SK-N-SH (cell line): ENCODE measurements around the gene PEX3. TPM values are rescaled to one million over a fixed set of nuclear protein-coding genes. Genes with fewer than 3 reads are reported as not detected.
A peak's percentile ranks its signal among the peaks of the same experiment; 100 is the strongest.
"Not testable (repeated sequence)": the region's sequence is repeated elsewhere in the genome, so short reads cannot be mapped to it uniquely, and the experiment has no call there.

Experiments
- CTCF ChIA-PET: fragments of 300-600, 350-600 bp; formaldehyde crosslinking; extraction: SDS; loops from one replicate; lab custom pipeline; 2021; lab: Yijun Ruan, JAX
- POLR2A ChIA-PET: fragments of 350-600 bp; sonication (Branson Sonifier 250); formaldehyde crosslinking; extraction: SDS; loops from one replicate; lab custom pipeline; 2020; ENCODE audit warnings: antibody characterized with exemption, inconsistent platforms; lab: Yijun Ruan, JAX
- DNase-seq: peaks from one replicate; pipeline ENCODE4 v3.0.0; 2012
- H2AFZ ChIP-seq: fragments of 200-600 bp; sonication (generic); 2 replicates; pipeline ENCODE4 v1.8.1; 2016; ENCODE audit warnings: antibody characterized with exemption, mild to moderate bottlenecking, low read depth
- H3F3A ChIP-seq: fragments of 200-600 bp; sonication (generic); replicated peaks from 2 replicates; pipeline ENCODE3; 2016; ENCODE audit warnings: antibody characterized with exemption, mild to moderate bottlenecking; ENCODE audit not compliant: insufficient read depth
- H3K27ac ChIP-seq, 2 experiments: fragments of 200-500 bp in 1 of 2; fragments of 200-600 bp in 1 of 2; sonication (Bioruptor generic) in 1 of 2; sonication (generic), shearing (Covaris generic) in 1 of 2; 2 replicates each; pipeline versions ENCODE4 v1.5.1 to v1.6.1; 2014 to 2016; ENCODE audit warnings: low read depth in 2 of 2, inconsistent platforms in 1 of 2, low read length in 1 of 2, mild to moderate bottlenecking in 1 of 2, mixed read lengths in 1 of 2
- H3K27me3 ChIP-seq: fragments of 200-600 bp; sonication (generic), shearing (Covaris generic); 2 replicates; pipeline ENCODE4 v1.6.1; 2016; ENCODE audit warnings: mixed run types; ENCODE audit not compliant: insufficient read depth
- H3K36me3 ChIP-seq, 2 experiments: fragments of 200-500 bp in 1 of 2; fragments of 200-600 bp in 1 of 2; sonication (Bioruptor generic) in 1 of 2; sonication (generic) in 1 of 2; replicated peaks in 1 of 2; 2 replicates each; pipeline versions ENCODE3 to v1.5.1; 2014 to 2016; ENCODE audit warnings: low read length in 1 of 2, mild to moderate bottlenecking in 1 of 2; ENCODE audit not compliant: insufficient read depth in 2 of 2, control insufficient read depth in 1 of 2
- H3K4me1 ChIP-seq, 2 experiments: fragments of 200-500 bp in 1 of 2; fragments of 200-600 bp in 1 of 2; sonication (Bioruptor generic) in 1 of 2; sonication (generic), shearing (Covaris generic) in 1 of 2; 2 replicates each; pipeline versions ENCODE4 v1.5.1 to v1.6.1; 2014 to 2016; ENCODE audit warnings: low read depth in 1 of 2, low read length in 1 of 2, mixed run types in 1 of 2; ENCODE audit not compliant: insufficient read depth in 2 of 2, control insufficient read depth in 1 of 2
- H3K4me2 ChIP-seq: fragments of 200-600 bp; sonication (generic), shearing (Covaris generic); 2 replicates; pipeline ENCODE4 v1.6.1; 2017; ENCODE audit warnings: mixed run types
- H3K4me3 ChIP-seq, 2 experiments: fragments of 200-500 bp in 1 of 2; fragments of 200-600 bp in 1 of 2; sonication (Bioruptor generic) in 1 of 2; sonication (generic), shearing (Covaris generic) in 1 of 2; 2 replicates each; pipeline versions ENCODE4 v1.5.1 to v1.8.1; 2014 to 2016; ENCODE audit warnings: low read depth in 2 of 2, inconsistent platforms in 1 of 2, low read length in 1 of 2, mild to moderate bottlenecking in 1 of 2, mixed read lengths in 1 of 2, moderate library complexity in 1 of 2
- H3K79me2 ChIP-seq: fragments of 200-600 bp; sonication (generic); 2 replicates; pipeline ENCODE4 v1.8.1; 2017; ENCODE audit warnings: mild to moderate bottlenecking; ENCODE audit not compliant: insufficient read depth
- H3K9ac ChIP-seq: fragments of 200-600 bp; sonication (generic); 2 replicates; pipeline ENCODE4 v1.6.1; 2017; ENCODE audit warnings: mixed run types
- H3K9me2 ChIP-seq: fragments of 200-600 bp; sonication (generic); 2 replicates; pipeline ENCODE4 v1.6.1; 2017; ENCODE audit warnings: mixed run types
- H3K9me3 ChIP-seq: fragments of 200-600 bp; sonication (generic); 2 replicates; pipeline ENCODE4 v1.6.1; 2017; ENCODE audit warnings: mixed run types, mild to moderate bottlenecking, moderate library complexity
- H4K20me1 ChIP-seq: fragments of 200-600 bp; sonication (generic); 2 replicates; pipeline ENCODE4 v1.6.1; 2017; ENCODE audit warnings: mild to moderate bottlenecking, mixed run types; ENCODE audit not compliant: insufficient read depth
- CTCF ChIP-seq: fragments of 200-600 bp; sonication (generic); IDR thresholded peaks from 2 replicates; pipeline ENCODE4 v1.6.1; 2017; ENCODE audit warnings: antibody characterized with exemption, mild to moderate bottlenecking, moderate library complexity
- FOXJ3 ChIP-seq: sonication (generic); formaldehyde crosslinking; IDR thresholded peaks from 2 replicates; pipeline ENCODE4 v1.5.1; 2020; ENCODE audit warnings: mild to moderate bottlenecking, missing genetic modification reagents
- FOXM1 ChIP-seq: IDR thresholded peaks from 2 replicates; pipeline ENCODE4 v1.4.0; 2012; ENCODE audit warnings: low read depth, mild to moderate bottlenecking
- NFIC ChIP-seq: IDR thresholded peaks from 2 replicates; pipeline ENCODE4 v1.4.0; 2012; ENCODE audit warnings: borderline replicate concordance
- PBX3 ChIP-seq: IDR thresholded peaks from 2 replicates; pipeline ENCODE4; 2012
- RXRA ChIP-seq: IDR thresholded peaks from 2 replicates; pipeline ENCODE4 v1.4.0; 2012; ENCODE audit warnings: low read depth, mild to moderate bottlenecking, borderline replicate concordance
- SIN3A ChIP-seq: IDR thresholded peaks from 2 replicates; pipeline ENCODE4 v1.6.1; 2012; ENCODE audit warnings: low read depth, mild to moderate bottlenecking, low read length, moderate library complexity, borderline replicate concordance
- USF1 ChIP-seq: IDR thresholded peaks from 2 replicates; pipeline ENCODE4 v1.4.0; 2012; ENCODE audit warnings: low read depth, borderline replicate concordance
- USF2 ChIP-seq: fragments of 150-350 bp; IDR thresholded peaks from 2 replicates; pipeline ENCODE4 v1.6.1; 2017; ENCODE audit warnings: antibody characterized with exemption, low read length, low read depth, borderline replicate concordance
- WGBS: methylation state at CpG from one replicate; pipeline ENCODE4 v1.1.6; 2017; ENCODE audit warnings: low lambda C conversion rate; 5-methylcytosine and 5-hydroxymethylcytosine counted together
- polyA plus RNA-seq, 3 experiments: library from polyadenylated mRNA; depleted of rRNA; stranded (reverse); fragments of >200 nt; gene quantifications; 2 replicates each; pipeline ENCODE4 v1.2.3, GENCODE V29; 2012

Gene PEX3
- polyA plus RNA-seq, 1 of the 3 experiments (the other 2 are of a cell fraction): 14.1 TPM

- Histone ChIP-seq H3K9me2 (no peaks in the 10 kb centered on the region), H3K4me1 (peaks cover 0 to 10% of the 10 kb centered on the region in 2 experiments; a peak in 2 of 4 replicates), H3K27ac (no peak overlapping the region; a peak in 1 of 4 replicates), H3K27me3 (no peaks in the 10 kb centered on the region), H3K9me3 (no peaks in the 10 kb centered on the region), H3K4me2 (no peak overlapping the region), H3F3A (no peaks in the 10 kb centered on the region), H3K36me3 (peaks cover 9 to 31% of the 10 kb centered on the region in 2 experiments), H3K9ac (no peak overlapping the region), H3K79me2 (peaks cover 21% of the 10 kb centered on the region), H4K20me1 (no peaks in the 10 kb centered on the region), H3K4me3 (no peak overlapping the region), H2AFZ (no peak overlapping the region)
- ChIA-PET CTCF (no interaction called here), POLR2A (no interaction called here)
- TF ChIP-seq RXRA (no peak), PBX3 (no peak), USF1 (no peak), USF2 (no peak), CTCF (no peak), SIN3A (no peak), NFIC (no peak), FOXM1 (no peak), FOXJ3 (CRISPR knock-in tag) (no peak)
- no peak for DNase-seq
- 95% methylated on average over 6 of the region's 6 CpGs for WGBS
These were observed 56.9 kb downstream of the PEX3 start for GRCh38 chr6:143507358-143508145.

GRCh38 chr6:143510326-143510725 is 59.7 kb downstream of the PEX3 start:
- peaks cover 0 to 13% of the 10 kb centered on the region in 2 experiments; a peak in 2 of 4 replicates for H3K4me1 ChIP-seq
- peaks cover 21% of the 10 kb centered on the region for H3K79me2 ChIP-seq
- H3K27ac ChIP-seq: peak overlapping the region in 1 of 2 experiments; percentile 53; a peak in 1 of 4 replicates
- ChIA-PET POLR2A (interaction anchor here (1.1 to 1.8 kb wide), 2 partner anchors 26 to 60 kb away, joined by 3 to 5 read pairs; partner anchors contain the start of genes ADAT2 and PEX3), CTCF (interaction anchor here (1.3 kb wide), 1 partner anchor 9 kb away, joined by 3 read pairs; no protein-coding TSS in a partner anchor)
- not testable (repeated sequence) for H3K9me3 ChIP-seq, H3K9ac ChIP-seq, H4K20me1 ChIP-seq, H3F3A ChIP-seq, H3K9me2 ChIP-seq, DNase-seq, H3K27me3 ChIP-seq
- H2AFZ ChIP-seq: peak overlapping the region; percentile 82
- H3K36me3 ChIP-seq: peaks cover 5 to 17% of the 10 kb centered on the region in 2 experiments
- peak overlapping the region; percentile 73 for H3K4me2 ChIP-seq
- H3K4me3 ChIP-seq: peak overlapping the region; percentile 59 to 67; a peak in 1 of 4 replicates
- 91% methylated on average over 13 of the region's 13 CpGs for WGBS
